NCI-H1417 treated with DMSO at 0.1 percent for 48 hours (cell line): Measurements from ENCODE around the gene WDR37.

Source experiments
- DNase-seq: peaks from one replicate; lab custom pipeline; 2025; lab: John Stamatoyannopoulos, UW

WDR37 gene

GRCh38 chr10:1074748-1075308 lies 18.6 kb downstream of the WDR37 start:
- no peak for DNase-seq

- DNase-seq: no peak
These were observed 22.5 kb downstream of the WDR37 start for GRCh38 chr10:1078668-1079067.

GRCh38 chr10:1083581-1083980 lies 27.4 kb downstream of the WDR37 start:
- DNase-seq: no peak

GRCh38 chr10:1084011-1084950 lies 28.1 kb downstream of the WDR37 start:
- DNase-seq: no peak

GRCh38 chr10:1085258-1085657 lies 29.1 kb downstream of the WDR37 start:
- DNase-seq: no peak

GRCh38 chr10:1086787-1087186 lies 30.6 kb downstream of the WDR37 start:
- DNase-seq: no peak

- no peak for DNase-seq
These were observed 33.0 kb downstream of the WDR37 start for GRCh38 chr10:1089017-1089689.

- no peak for DNase-seq
These were observed 34.5 kb downstream of the WDR37 start for GRCh38 chr10:1090696-1091095.

GRCh38 chr10:1093696-1094095 lies 37.5 kb downstream of the WDR37 start:
- DNase-seq: no peak

GRCh38 chr10:1094112-1095057 lies 38.2 kb downstream of the WDR37 start:
- no peak for DNase-seq

GRCh38 chr10:1095498-1095897 lies 39.3 kb downstream of the WDR37 start:
- no peak for DNase-seq

GRCh38 chr10:1096287-1096889 lies 40.2 kb downstream of the WDR37 start:
- no peak for DNase-seq

- no peak for DNase-seq
These were observed 41.3 kb downstream of the WDR37 start for GRCh38 chr10:1097436-1097835.

- DNase-seq: no peak
These were observed 44.0 kb downstream of the WDR37 start for GRCh38 chr10:1100143-1100542.

- no peak for DNase-seq
These were observed 44.6 kb downstream of the WDR37 start for GRCh38 chr10:1100691-1101368.

GRCh38 chr10:1101946-1102345 lies 45.8 kb downstream of the WDR37 start:
- DNase-seq: no peak

GRCh38 chr10:1102416-1102815 lies 46.2 kb downstream of the WDR37 start:
- DNase-seq: no peak

GRCh38 chr10:1102831-1103230 lies 46.6 kb downstream of the WDR37 start:
- DNase-seq: no peak

- DNase-seq: no peak
These were observed 47.4 kb downstream of the WDR37 start for GRCh38 chr10:1103551-1103950.

- no peak for DNase-seq
These were observed 48.8 kb downstream of the WDR37 start for GRCh38 chr10:1104971-1105370.

- no peak for DNase-seq
These were observed 50.8 kb downstream of the WDR37 start for GRCh38 chr10:1107004-1107403.
